ENCODE measurements around the gene PLAC8L1. TPM values are rescaled to one million over a fixed set of nuclear protein-coding genes. Genes with fewer than 3 reads are reported as not detected.

PLAC8L1 gene
- total RNA-seq, 2 experiments from 2014 or later: 0.28 to 2.1 TPM

DNA sequence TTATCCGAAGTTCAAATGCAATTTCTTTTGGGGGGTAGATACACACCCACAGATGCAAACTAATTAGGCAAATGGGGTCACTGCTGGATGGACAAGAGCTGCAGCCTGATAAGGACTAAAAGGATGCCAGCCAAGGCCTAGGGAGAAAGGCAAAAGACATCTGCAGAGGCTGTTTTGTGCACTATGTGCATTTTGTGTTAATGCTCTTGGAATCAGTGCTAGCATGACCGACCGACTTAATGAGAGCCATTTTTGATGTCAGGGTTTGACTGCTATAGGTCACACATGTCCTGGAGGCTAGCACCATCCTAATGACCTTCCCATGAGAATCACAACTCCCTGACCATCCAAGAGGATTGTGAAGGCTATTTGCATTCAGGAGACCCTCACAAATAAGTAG, 34.6 kb downstream of the PLAC8L1 start:
- no peaks in the 10 kb centered on the region for H3K9me2 ChIP-seq (ENCODE audit: insufficient read depth, low read length)
- no peak overlapping the region for H2AFZ ChIP-seq (ENCODE audit: low read length)
- TF ChIP-seq, protein P1, sequence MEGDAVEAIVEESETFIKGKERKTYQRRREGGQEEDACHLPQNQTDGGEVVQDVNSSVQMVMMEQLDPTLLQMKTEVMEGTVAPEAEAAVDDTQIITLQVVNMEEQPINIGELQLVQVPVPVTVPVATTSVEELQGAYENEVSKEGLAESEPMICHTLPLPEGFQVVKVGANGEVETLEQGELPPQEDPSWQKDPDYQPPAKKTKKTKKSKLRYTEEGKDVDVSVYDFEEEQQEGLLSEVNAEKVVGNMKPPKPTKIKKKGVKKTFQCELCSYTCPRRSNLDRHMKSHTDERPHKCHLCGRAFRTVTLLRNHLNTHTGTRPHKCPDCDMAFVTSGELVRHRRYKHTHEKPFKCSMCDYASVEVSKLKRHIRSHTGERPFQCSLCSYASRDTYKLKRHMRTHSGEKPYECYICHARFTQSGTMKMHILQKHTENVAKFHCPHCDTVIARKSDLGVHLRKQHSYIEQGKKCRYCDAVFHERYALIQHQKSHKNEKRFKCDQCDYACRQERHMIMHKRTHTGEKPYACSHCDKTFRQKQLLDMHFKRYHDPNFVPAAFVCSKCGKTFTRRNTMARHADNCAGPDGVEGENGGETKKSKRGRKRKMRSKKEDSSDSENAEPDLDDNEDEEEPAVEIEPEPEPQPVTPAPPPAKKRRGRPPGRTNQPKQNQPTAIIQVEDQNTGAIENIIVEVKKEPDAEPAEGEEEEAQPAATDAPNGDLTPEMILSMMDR (conservative IDR thresholded peaks at IDR 0.05; ENCODE audit: low read length): no peak
- no peak for TF ChIP-seq EZH2phosphoT487 (IDR thresholded peaks at IDR 0.05; ENCODE audit: borderline replicate concordance, low read depth, low read length)
- H3K27ac ChIP-seq (ENCODE audit: low read depth, low read length, poor library complexity, severe bottlenecking): no peak overlapping the region
- no peaks in the 10 kb centered on the region for H3K9me3 ChIP-seq (ENCODE audit: low read length)
- H4K20me1 ChIP-seq (ENCODE audit: insufficient read depth, low read length): no peaks in the 10 kb centered on the region
- no TSS peak for BruUV-seq (replicated peaks)
- H3K4me1 ChIP-seq (ENCODE audit: insufficient read depth, low read length, poor library complexity, severe bottlenecking): no peaks in the 10 kb centered on the region
- ChIA-PET CTCF (ENCODE audit: unreplicated experiment) (no interaction called here), POLR2A (interaction anchor here (0.6 to 1.5 kb wide), 4 partner anchors 9 to 216 kb away, joined by 3 to 5 read pairs (median 4); no protein-coding TSS in a partner anchor)
- DNase-seq (ENCODE audit: low spot score): no peak
- no peaks in the 10 kb centered on the region for H3K36me3 ChIP-seq (ENCODE audit: insufficient read depth, low read length)
- H3K79me2 ChIP-seq (ENCODE audit: insufficient read depth, low read depth, low read length): no peaks in the 10 kb centered on the region
- no peak overlapping the region for H3K4me2 ChIP-seq (ENCODE audit: low read length)
- intact Hi-C loops (cut with micrococcal nuclease; ENCODE audit: unreplicated experiment): no loop called here
- H3K4me3 ChIP-seq (ENCODE audit: low read depth, low read length, poor library complexity, severe bottlenecking): no peak overlapping the region

DNA sequence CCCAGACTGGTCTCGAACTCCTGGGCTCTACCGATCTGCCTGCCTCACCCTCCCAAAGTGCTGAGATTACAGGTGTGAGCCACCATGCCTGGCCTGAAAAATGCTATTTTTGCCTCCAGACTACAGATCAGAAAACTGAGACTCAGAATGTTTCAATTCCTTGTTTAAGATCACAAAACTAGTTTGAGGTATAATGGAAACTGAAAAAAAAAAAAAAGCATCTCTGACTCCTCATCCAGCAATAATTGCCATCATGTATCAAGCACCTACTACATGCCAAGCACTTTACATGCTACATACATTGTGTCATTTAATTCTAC, 35.6 kb downstream of the PLAC8L1 start:
- no peak overlapping the region for H3K27ac ChIP-seq (ENCODE audit: low read depth, low read length, poor library complexity, severe bottlenecking)
- CTCF ChIA-PET (ENCODE audit: unreplicated experiment): no interaction called here
- BruUV-seq (replicated peaks): no TSS peak
- no peaks in the 10 kb centered on the region for H3K79me2 ChIP-seq (ENCODE audit: insufficient read depth, low read depth, low read length)
- H3K4me1 ChIP-seq (ENCODE audit: insufficient read depth, low read length, poor library complexity, severe bottlenecking): no peaks in the 10 kb centered on the region
- H3K36me3 ChIP-seq (ENCODE audit: insufficient read depth, low read length): no peaks in the 10 kb centered on the region
- no peaks in the 10 kb centered on the region for H3K9me3 ChIP-seq (ENCODE audit: low read length)
- no peak overlapping the region for H3K4me2 ChIP-seq (ENCODE audit: low read length)
- no peaks in the 10 kb centered on the region for H3K9me2 ChIP-seq (ENCODE audit: insufficient read depth, low read length)
- DNase-seq (ENCODE audit: low spot score): no peak
- no peak overlapping the region for H2AFZ ChIP-seq (ENCODE audit: low read length)
- intact Hi-C loops (cut with micrococcal nuclease; ENCODE audit: unreplicated experiment): no loop called here
- TF ChIP-seq EZH2phosphoT487 (IDR thresholded peaks at IDR 0.05; ENCODE audit: borderline replicate concordance, low read depth, low read length): no peak
- TF ChIP-seq, protein P1 (conservative IDR thresholded peaks at IDR 0.05; ENCODE audit: low read length): no peak
- no peak overlapping the region for H3K4me3 ChIP-seq (ENCODE audit: low read depth, low read length, poor library complexity, severe bottlenecking)
- POLR2A ChIA-PET: no interaction called here
- H4K20me1 ChIP-seq (ENCODE audit: insufficient read depth, low read length): no peaks in the 10 kb centered on the region

DNA sequence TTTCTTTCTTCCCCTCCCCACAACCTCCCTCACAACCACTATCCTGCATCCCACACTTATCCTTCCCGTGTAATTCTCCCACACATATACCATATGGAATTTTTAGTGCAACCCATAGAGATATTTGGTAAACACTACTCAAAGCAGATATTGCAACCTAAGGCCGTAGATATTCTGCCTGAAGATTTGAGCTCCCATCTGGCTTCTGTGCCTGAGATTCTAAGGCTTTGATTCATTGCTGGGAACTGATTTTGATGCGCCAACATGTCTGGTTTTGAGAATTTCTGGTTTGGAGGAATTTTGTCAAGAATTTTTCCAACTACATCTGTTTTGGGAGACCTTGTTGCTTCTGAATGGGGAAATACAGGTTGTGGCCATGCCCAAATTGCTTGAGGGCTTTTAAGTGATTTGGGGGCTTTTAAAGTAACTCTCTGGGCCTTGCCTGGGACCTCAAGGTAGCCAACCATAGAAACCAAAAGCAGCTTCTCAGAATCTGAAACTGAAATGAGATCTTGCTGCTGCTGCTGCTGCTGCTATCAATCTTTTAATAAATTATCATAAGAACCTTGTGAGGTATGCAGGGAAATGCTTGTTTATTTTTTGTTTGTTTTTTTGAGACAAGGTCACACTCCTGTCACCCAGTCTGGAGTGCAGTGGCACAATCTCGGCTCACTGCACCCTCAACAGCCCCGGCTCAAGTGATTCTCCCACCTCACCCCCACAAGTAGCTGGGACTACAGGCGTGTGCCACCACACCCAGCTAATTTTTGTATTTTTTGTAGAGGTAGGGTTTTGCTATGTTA, 36.2 kb downstream of the PLAC8L1 start:
- H3K9me2 ChIP-seq (ENCODE audit: insufficient read depth, low read length): no peaks in the 10 kb centered on the region
- no peaks in the 10 kb centered on the region for H3K36me3 ChIP-seq (ENCODE audit: insufficient read depth, low read length)
- no peak overlapping the region for H2AFZ ChIP-seq (ENCODE audit: low read length)
- ChIA-PET CTCF (ENCODE audit: unreplicated experiment) (no interaction called here), POLR2A (no interaction called here)
- H4K20me1 ChIP-seq (ENCODE audit: insufficient read depth, low read length): no peaks in the 10 kb centered on the region
- H3K27ac ChIP-seq (ENCODE audit: low read depth, low read length, poor library complexity, severe bottlenecking): no peak overlapping the region
- DNase-seq (ENCODE audit: low spot score): no peak
- H3K4me1 ChIP-seq (ENCODE audit: insufficient read depth, low read length, poor library complexity, severe bottlenecking): no peaks in the 10 kb centered on the region
- no peaks in the 10 kb centered on the region for H3K79me2 ChIP-seq (ENCODE audit: insufficient read depth, low read depth, low read length)
- H3K4me3 ChIP-seq (ENCODE audit: low read depth, low read length, poor library complexity, severe bottlenecking): no peak overlapping the region
- no TSS peak for BruUV-seq (replicated peaks)
- TF ChIP-seq EZH2phosphoT487 (IDR thresholded peaks at IDR 0.05; ENCODE audit: borderline replicate concordance, low read depth, low read length): no peak
- TF ChIP-seq, protein P1 (conservative IDR thresholded peaks at IDR 0.05; ENCODE audit: low read length): no peak
- no peaks in the 10 kb centered on the region for H3K9me3 ChIP-seq (ENCODE audit: low read length)
- H3K4me2 ChIP-seq (ENCODE audit: low read length): no peak overlapping the region
- intact Hi-C loops (cut with micrococcal nuclease; ENCODE audit: unreplicated experiment): no loop called here
